ENCODE results near the gene FANCG.

DNA sequence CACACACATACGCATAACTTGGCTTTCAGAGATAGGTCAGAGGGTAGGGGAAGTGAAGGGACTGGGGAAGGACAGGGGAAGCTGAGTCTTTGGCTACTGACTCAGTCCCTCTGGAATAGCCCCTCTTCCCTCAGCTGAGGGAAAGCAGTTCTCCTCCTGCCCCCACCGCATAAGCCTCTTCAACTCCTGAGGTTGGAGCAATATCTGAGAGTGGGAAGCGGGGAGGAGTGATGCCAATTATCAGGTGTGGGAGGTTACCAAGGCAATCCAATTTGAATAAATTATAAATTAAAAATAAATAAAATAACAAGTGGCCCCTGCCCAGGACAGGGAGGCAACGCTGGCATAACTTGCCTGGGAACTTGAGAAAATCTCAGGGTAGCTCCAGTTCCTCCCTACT is 24.8 kb upstream of the FANCG start:
- TF ChIP-seq CTCF (IDR thresholded peaks at IDR 0.05; ENCODE audit: control extremely low read depth in 1 of 3, insufficient read depth in 1 of 3, low read depth in 1 of 3, low read length in 3 of 3): no peak
- no peak for TF ChIP-seq MAFK (IDR thresholded peaks at IDR 0.05; ENCODE audit: low read depth, low read length)
- no peak for TF ChIP-seq CEBPB (IDR thresholded peaks at IDR 0.05; ENCODE audit: low read depth, low read length)
- TF ChIP-seq RBBP5 (IDR thresholded peaks at IDR 0.05; ENCODE audit: borderline replicate concordance, low read depth, low read length): no peak
- no peak for TF ChIP-seq POLR2A (IDR thresholded peaks at IDR 0.05; ENCODE audit: control extremely low read depth in 1 of 2, low read depth in 2 of 2, low read length in 2 of 2)
- no peak for TF ChIP-seq POU5F1 (IDR thresholded peaks at IDR 0.05; ENCODE audit: low read depth, low read length)
- no peak for TF ChIP-seq YY1 (IDR thresholded peaks at IDR 0.05; ENCODE audit: low read depth, low read length)
- no peak for TF ChIP-seq TAF1 (IDR thresholded peaks at IDR 0.05; ENCODE audit: low read depth, low read length)

Measured in H1 (cell line).